G401 (cell line): ENCODE results near the gene CCNY. TPM values are rescaled to one million over a fixed set of nuclear protein-coding genes. Genes with fewer than 3 reads are reported as not detected.
"Not testable (repeated sequence)": the region's sequence is repeated elsewhere in the genome, so short reads cannot be mapped to it uniquely, and the experiment has no call there.

ENCODE experiments used
- DNase-seq: peaks from one replicate; pipeline ENCODE4 v3.0.0-alpha.2; 2015; ENCODE audit warnings: low spot score
- in situ Hi-C: cut with HindIII; loops from 2 replicates; pipeline ENCODE4 v1.10.0; 2016; ENCODE audit warnings: low sequenced_read_pairs, mixed read lengths
- total RNA-seq: library from RNA; depleted of rRNA; stranded (reverse); fragments of >200 nt; shearing (Covaris generic); gene quantifications from 2 replicates; pipeline ENCODE4 v1.2.3, GENCODE V29; 2014

CCNY gene
- total RNA-seq, 1 experiment from 2014 or later: 62.9 TPM

GRCh38 chr10:35493196-35494118, 157.1 kb downstream of the CCNY start:
- in situ Hi-C loops: no loop called here
- DNase-seq: no peak

GRCh38 chr10:35495521-35496119, 159.3 kb downstream of the CCNY start:
- DNase-seq: no peak
- in situ Hi-C loops: no loop called here

GRCh38 chr10:35497909-35498308, 161.6 kb downstream of the CCNY start:
- no peak for DNase-seq
- in situ Hi-C loops: no loop called here

- in situ Hi-C loops: no loop called here
Observed at GRCh38 chr10:35498693-35499092, 162.4 kb downstream of the CCNY start.

GRCh38 chr10:35501923-35502322, 165.6 kb downstream of the CCNY start:
- no peak for DNase-seq
- in situ Hi-C loops: no loop called here

More at GRCh38 chr10:35498693-35499092, 162.4 kb downstream of the CCNY start:
- DNase-seq: no peak

- in situ Hi-C loops: no loop called here
- peak; percentile 75 for DNase-seq
Observed at GRCh38 chr10:35502692-35503091, 166.4 kb downstream of the CCNY start.

GRCh38 chr10:35503578-35503977, 167.3 kb downstream of the CCNY start:
- no peak for DNase-seq
- in situ Hi-C loops: no loop called here

- DNase-seq: no peak
- in situ Hi-C loops: no loop called here
Observed at GRCh38 chr10:35504132-35504531, 167.8 kb downstream of the CCNY start.

GRCh38 chr10:35505241-35505873, 169.0 kb downstream of the CCNY start:
- in situ Hi-C loops: no loop called here
- no peak for DNase-seq

GRCh38 chr10:35506741-35507140, 170.4 kb downstream of the CCNY start:
- no peak for DNase-seq
- in situ Hi-C loops: no loop called here

GRCh38 chr10:35507519-35508109, 171.3 kb downstream of the CCNY start:
- in situ Hi-C loops: no loop called here
- no peak for DNase-seq

GRCh38 chr10:35508647-35509046, 172.3 kb downstream of the CCNY start:
- DNase-seq: no peak
- in situ Hi-C loops: no loop called here

- no peak for DNase-seq
- in situ Hi-C loops: no loop called here
Observed at GRCh38 chr10:35510891-35511290, 174.6 kb downstream of the CCNY start.

- DNase-seq: no peak
- in situ Hi-C loops: no loop called here
Observed at GRCh38 chr10:35511647-35512046, 175.3 kb downstream of the CCNY start.

GRCh38 chr10:35516102-35516670, 179.9 kb downstream of the CCNY start:
- in situ Hi-C loops: no loop called here
- no peak for DNase-seq

GRCh38 chr10:35517431-35518181, 181.3 kb downstream of the CCNY start:
- DNase-seq: peak; percentile 74
- in situ Hi-C loops: no loop called here

GRCh38 chr10:35518187-35518586, 181.9 kb downstream of the CCNY start:
- DNase-seq, in situ Hi-C loops: not testable (repeated sequence)

GRCh38 chr10:35520996-35521395, 184.7 kb downstream of the CCNY start:
- in situ Hi-C loops: no loop called here
- DNase-seq: no peak
